ENCODE data around the gene EIF1. TPM values are rescaled to one million over a fixed set of nuclear protein-coding genes. Genes with fewer than 3 reads are reported as not detected.

EIF1 gene
- total RNA-seq, 1 donor from 2014 or later, result 677 TPM

DNA sequence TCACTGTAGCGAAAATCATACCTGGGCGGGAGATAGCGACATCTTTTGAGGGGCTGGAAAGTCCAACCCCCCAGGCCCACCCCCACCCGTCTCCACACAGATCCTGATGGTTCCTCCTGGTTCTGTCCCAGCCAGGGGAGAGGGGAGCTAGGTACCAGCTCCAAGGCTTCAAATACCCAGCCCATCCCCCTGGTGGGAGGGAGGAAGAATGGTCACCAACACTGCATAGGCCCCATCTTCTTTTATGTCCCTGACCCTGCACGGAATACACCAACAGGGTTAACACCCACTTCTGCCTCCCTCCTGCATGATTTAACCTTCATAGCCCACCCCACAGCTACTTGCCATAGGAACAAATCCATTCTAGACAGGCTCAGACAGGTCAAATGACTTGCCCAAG is 36.4 kb downstream of the EIF1 start:
- Mint-ChIP-seq H3K4me1 (ENCODE audit: unreplicated experiment) (no peaks in the 10 kb centered on the region), H3K4me3 (no peak overlapping the region), H3K9me3 (no peaks in the 10 kb centered on the region), H3K36me3 (no peaks in the 10 kb centered on the region), H3K27ac (no peak overlapping the region), H3K27me3 (peaks cover 3% of the 10 kb centered on the region)
- no peak for DNase-seq (ENCODE audit: extremely low spot score, unreplicated experiment)
- TF ChIP-seq, protein P1, sequence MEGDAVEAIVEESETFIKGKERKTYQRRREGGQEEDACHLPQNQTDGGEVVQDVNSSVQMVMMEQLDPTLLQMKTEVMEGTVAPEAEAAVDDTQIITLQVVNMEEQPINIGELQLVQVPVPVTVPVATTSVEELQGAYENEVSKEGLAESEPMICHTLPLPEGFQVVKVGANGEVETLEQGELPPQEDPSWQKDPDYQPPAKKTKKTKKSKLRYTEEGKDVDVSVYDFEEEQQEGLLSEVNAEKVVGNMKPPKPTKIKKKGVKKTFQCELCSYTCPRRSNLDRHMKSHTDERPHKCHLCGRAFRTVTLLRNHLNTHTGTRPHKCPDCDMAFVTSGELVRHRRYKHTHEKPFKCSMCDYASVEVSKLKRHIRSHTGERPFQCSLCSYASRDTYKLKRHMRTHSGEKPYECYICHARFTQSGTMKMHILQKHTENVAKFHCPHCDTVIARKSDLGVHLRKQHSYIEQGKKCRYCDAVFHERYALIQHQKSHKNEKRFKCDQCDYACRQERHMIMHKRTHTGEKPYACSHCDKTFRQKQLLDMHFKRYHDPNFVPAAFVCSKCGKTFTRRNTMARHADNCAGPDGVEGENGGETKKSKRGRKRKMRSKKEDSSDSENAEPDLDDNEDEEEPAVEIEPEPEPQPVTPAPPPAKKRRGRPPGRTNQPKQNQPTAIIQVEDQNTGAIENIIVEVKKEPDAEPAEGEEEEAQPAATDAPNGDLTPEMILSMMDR (conservative IDR thresholded peaks at IDR 0.05), result no peak

DNA sequence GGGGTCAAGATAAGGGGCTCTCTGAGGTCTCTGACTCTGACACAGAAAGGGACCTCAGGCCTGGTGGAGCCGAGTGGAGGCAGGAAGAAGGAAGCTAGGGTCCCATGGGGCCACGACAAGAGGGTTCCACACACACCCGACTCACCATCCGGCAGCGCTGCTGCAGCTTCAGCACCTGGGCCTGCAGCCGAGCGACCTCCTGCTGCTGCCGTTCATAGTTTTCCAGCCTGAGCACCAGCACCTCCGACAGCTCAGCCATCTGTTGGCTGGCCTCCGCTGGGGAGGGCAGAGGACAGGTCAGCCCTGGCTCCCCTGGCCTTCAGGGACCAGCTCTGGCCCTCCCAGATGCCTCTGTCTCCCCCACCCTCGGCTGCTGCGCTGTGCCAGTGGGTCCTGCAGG is 39.4 kb downstream of the EIF1 start:
- Mint-ChIP-seq H3K4me3 (no peak overlapping the region), H3K4me1 (ENCODE audit: unreplicated experiment) (no peaks in the 10 kb centered on the region), H3K27ac (no peak overlapping the region), H3K27me3 (peaks cover 29% of the 10 kb centered on the region), H3K36me3 (no peaks in the 10 kb centered on the region), H3K9me3 (no peaks in the 10 kb centered on the region)
- no peak for DNase-seq (ENCODE audit: extremely low spot score, unreplicated experiment)
- TF ChIP-seq, protein P1 (conservative IDR thresholded peaks at IDR 0.05), result no peak

DNA sequence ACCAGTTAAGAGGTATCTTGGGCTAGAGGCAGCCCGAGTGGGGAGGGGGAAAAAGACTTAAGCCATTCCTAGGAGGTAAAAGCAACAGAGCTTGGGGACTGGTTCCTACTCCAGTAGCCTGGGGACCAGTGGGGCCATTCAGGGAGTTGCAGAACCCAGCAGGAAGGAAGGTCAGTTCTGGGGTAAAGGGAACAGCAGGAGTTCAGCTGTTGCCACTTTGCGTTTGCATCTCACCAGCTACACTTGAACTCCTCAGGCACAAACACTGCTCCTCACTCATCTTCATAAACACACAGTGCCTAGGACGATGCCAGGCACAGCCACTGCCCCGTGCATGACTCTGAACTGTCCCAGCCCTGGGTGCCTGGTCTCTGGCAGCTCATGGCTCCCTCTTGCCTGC is 41.8 kb downstream of the EIF1 start:
- H3K27ac Mint-ChIP-seq, result no peak overlapping the region
- no peaks in the 10 kb centered on the region for H3K4me1 Mint-ChIP-seq (ENCODE audit: unreplicated experiment)
- no peaks in the 10 kb centered on the region for H3K9me3 Mint-ChIP-seq
- DNase-seq (ENCODE audit: extremely low spot score, unreplicated experiment), result no peak
- H3K4me3 Mint-ChIP-seq, result no peak overlapping the region
- TF ChIP-seq, protein P1 (conservative IDR thresholded peaks at IDR 0.05), result no peak
- no peaks in the 10 kb centered on the region for H3K36me3 Mint-ChIP-seq
- peaks cover 47% of the 10 kb centered on the region for H3K27me3 Mint-ChIP-seq

DNA sequence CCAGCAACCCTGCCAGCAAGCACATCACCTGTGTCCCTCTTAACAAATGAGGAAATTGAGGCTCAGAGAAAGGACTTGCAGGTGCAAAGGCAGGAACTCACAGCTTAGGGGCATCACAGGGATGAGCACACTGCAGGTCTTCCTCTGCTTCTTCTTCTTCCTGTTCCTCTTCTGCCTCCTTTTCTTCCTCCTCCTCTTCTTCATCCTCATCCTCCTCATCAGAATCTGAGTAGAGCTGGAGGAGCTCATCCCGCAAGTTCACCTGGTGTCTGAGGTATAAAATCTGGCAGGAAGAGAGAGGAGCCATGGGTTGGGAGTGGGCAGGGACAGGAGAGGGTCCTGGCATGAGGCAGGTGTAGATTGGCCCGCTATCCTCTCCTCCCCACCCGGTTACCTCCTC is 43.2 kb downstream of the EIF1 start:
- TF ChIP-seq, protein P1 (conservative IDR thresholded peaks at IDR 0.05), result no peak
- Mint-ChIP-seq H3K27ac (no peak overlapping the region), H3K9me3 (no peaks in the 10 kb centered on the region), H3K4me1 (ENCODE audit: unreplicated experiment) (no peaks in the 10 kb centered on the region), H3K36me3 (no peaks in the 10 kb centered on the region), H3K4me3 (peak overlapping the region; percentile 14), H3K27me3 (peaks cover 59% of the 10 kb centered on the region)
- DNase-seq (ENCODE audit: extremely low spot score, unreplicated experiment), result no peak

DNA sequence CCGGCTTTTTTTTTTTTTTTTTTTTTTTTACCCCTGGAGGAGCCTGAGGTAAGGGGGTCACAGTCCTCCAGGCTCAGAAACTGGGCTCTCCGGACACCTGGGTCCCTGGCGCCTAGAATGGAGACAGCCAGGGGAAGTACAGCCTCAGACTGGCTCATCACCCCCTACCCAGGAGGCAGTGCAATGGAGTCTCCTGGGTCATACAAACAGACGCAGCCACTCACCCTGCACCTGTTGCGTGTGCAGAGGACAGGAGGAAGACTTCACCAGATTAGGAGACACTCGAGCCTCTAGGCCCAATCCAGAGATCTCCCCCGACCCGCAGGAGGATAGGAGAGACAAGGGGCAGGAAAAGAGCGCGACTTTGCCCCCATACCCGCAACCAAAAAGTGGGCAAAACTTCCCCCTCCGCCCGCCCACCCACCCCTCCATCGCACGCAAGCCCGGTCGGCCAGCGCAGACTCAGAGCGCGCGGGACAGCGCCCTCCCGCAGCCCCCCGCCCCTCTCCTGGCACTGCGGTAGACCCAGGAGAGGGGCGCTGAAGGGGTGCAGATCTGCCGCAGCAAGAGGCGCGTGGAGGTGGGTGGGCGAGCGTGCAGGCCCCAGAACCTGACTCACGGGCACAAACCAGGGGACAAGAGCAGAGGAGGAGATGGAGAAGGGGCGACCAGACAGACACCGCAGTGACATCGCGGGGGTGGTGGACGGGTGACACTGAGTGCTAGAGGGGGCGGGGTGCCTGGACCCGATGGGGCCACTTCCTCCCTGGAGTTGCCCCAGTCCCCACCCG is 44.9 kb downstream of the EIF1 start:
- H3K27ac Mint-ChIP-seq, result no peak overlapping the region
- H3K36me3 Mint-ChIP-seq, result no peaks in the 10 kb centered on the region
- DNase-seq (ENCODE audit: extremely low spot score, unreplicated experiment), result no peak
- TF ChIP-seq, protein P1 (conservative IDR thresholded peaks at IDR 0.05), result no peak
- peak overlapping the region; percentile 91 for H3K4me3 Mint-ChIP-seq
- peaks cover 70% of the 10 kb centered on the region for H3K27me3 Mint-ChIP-seq
- peaks cover 9% of the 10 kb centered on the region for H3K4me1 Mint-ChIP-seq (ENCODE audit: unreplicated experiment)
- no peaks in the 10 kb centered on the region for H3K9me3 Mint-ChIP-seq
